GM18520 (cell line): ENCODE data around the gene SCML1.
"Not testable (repeated sequence)": the region's sequence is repeated elsewhere in the genome, so short reads cannot be mapped to it uniquely, and the experiment has no call there.

Experiments
- ATAC-seq: cut with Tn5 transposase; IDR thresholded peaks from one replicate; pipeline ENCODE4 v1.9.1; 2021; ENCODE audit not compliant: unreplicated experiment

Gene SCML1

GRCh38 chrX:17738737-17739535 lies 1.6 kb downstream of the SCML1 start:
- no peak for ATAC-seq

- no peak for ATAC-seq
Observed at GRCh38 chrX:17740137-17741122, 3.1 kb downstream of the SCML1 start.

GRCh38 chrX:17741123-17741511 lies 3.8 kb downstream of the SCML1 start:
- no peak for ATAC-seq

- ATAC-seq: no peak
Observed at GRCh38 chrX:17743913-17744312, 6.6 kb downstream of the SCML1 start.

GRCh38 chrX:17744896-17745523 lies 7.7 kb downstream of the SCML1 start:
- ATAC-seq: no peak

DNA sequence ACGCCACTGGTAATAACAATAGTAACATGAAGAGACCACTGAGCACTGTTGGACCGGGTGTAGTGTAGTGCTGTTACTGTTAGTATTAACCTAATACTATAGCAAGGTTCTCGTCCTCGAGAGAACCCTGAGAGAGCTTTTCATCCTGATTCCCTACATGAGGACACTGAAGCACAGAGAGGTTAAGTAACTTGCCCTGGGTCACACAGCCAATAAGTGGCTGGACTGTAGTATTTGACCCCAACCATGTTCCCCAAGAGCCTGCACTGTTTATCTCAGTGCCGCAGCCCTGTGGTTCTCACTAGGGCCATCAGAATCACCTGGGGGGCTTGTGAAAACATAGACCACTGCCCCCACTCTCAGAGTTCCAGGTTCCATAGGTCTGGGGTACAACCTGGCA lies 10.4 kb downstream of the SCML1 start:
- ATAC-seq: no peak

GRCh38 chrX:17748684-17749083 lies 11.4 kb downstream of the SCML1 start:
- ATAC-seq: no peak

GRCh38 chrX:17750436-17750835 lies 13.1 kb downstream of the SCML1 start:
- ATAC-seq: no peak

DNA sequence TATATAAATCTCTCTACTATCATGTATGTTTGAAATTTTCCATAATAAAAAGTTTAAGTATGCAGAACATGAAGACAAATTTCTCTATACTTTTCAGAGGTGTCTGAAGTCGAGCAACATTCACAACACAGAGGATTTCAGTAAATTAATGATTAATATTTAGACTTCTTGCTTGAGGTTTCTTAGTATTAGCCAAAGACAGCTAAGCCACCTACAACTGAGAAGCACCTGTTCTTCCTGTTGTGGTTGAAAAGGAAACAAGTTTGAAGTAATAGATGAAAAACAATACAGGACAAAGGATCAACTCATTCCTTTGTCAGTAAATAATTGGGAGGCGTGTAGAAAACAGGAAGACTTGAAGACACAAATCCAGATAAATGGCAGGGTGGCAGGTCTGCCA lies 21.1 kb downstream of the SCML1 start:
- ATAC-seq: no peak

GRCh38 chrX:17759990-17760389 lies 22.7 kb downstream of the SCML1 start:
- ATAC-seq: no peak

GRCh38 chrX:17767734-17768133 lies 30.4 kb downstream of the SCML1 start:
- ATAC-seq: no peak

GRCh38 chrX:17768997-17769396 lies 31.7 kb downstream of the SCML1 start:
- no peak for ATAC-seq

GRCh38 chrX:17769701-17770269 lies 32.5 kb downstream of the SCML1 start:
- no peak for ATAC-seq

GRCh38 chrX:17773221-17773876 lies 36.1 kb downstream of the SCML1 start:
- ATAC-seq: no peak

DNA sequence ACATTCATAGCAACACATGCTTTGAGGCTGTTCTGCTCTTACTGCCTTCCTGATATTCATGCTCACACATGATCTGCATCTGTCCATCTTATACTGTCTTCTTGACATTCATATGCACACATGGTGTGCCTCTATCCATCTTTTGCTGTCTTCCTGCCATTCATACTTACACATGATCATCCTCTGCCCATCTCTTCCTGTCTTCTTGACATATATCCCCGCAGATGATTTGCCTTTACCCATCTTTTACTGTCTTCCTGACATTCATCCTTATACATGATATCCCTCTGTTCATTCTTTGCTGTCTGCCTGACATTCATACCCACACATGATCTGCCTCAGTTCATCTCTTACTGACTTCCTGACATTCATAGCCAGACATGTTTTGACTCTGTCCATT lies 36.8 kb downstream of the SCML1 start:
- ATAC-seq: no peak

GRCh38 chrX:17778997-17779396 lies 41.7 kb downstream of the SCML1 start:
- ATAC-seq: no peak

DNA sequence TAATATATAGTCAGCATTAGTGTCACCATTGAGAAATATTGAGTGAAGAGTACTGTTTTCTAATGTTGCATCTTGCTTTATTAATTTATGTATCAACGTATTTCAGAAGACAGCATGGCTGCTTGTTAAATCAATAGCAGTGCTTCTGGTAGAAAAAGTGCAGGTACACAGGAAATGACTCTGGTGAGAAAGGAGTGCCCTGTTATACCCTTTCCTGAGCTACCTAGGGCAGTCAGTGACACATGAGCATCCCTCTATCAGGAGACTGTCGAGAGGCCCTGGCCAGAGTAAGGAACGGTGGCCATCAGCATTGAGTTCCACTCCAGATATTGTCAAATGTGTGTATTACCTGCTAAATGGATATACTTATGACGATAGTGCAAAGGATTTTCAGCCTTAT lies 42.1 kb downstream of the SCML1 start:
- no peak for ATAC-seq

GRCh38 chrX:17786554-17787347 lies 49.5 kb downstream of the SCML1 start:
- ATAC-seq: not testable (repeated sequence)

DNA sequence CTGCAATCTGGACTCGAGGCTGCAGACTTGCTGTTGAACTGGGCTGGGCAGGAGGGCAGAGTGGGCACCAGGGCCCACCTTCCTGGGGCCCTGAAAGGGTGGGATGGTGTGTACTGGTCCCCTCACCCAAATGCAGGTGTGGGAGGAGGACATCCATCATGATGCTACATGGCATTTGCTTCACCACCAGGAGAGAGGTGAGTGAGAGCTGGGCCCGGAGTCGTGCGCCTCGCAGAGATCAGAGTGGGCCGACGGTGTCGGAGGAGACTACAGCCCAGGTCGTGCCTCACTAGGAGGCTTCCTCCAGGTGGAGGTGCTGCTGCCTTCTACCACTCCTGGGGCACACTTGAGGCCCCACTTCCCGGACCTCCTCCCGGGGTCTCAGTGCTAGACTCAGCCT lies 50.3 kb downstream of the SCML1 start:
- ATAC-seq: no peak

- no peak for ATAC-seq
Observed at GRCh38 chrX:17788439-17788838, 51.1 kb downstream of the SCML1 start.
